Endodermal cell (in vitro differentiated cells): ENCODE data around the gene NPEPL1. TPM values are rescaled to one million over a fixed set of nuclear protein-coding genes. Genes with fewer than 3 reads are reported as not detected.

Experiments used
- DNase-seq: peaks from one replicate; pipeline ENCODE4 v3.0.0-alpha.2; 2017
- H3K27ac ChIP-seq: 2 replicates; pipeline ENCODE4 v1.5.1; 2013; ENCODE audit warnings: mild to moderate bottlenecking, low read depth, low read length, moderate library complexity
- H3K27me3 ChIP-seq: 2 replicates; pipeline ENCODE4 v1.6.1; 2013; ENCODE audit warnings: mild to moderate bottlenecking, low read length, moderate library complexity; ENCODE audit not compliant: insufficient read depth, control insufficient read depth, poor library complexity, severe bottlenecking
- H3K36me3 ChIP-seq: 2 replicates; pipeline ENCODE4 v1.7.0; 2013; ENCODE audit warnings: mild to moderate bottlenecking, low read length, moderate library complexity; ENCODE audit not compliant: control insufficient read depth, insufficient read depth
- H3K4me1 ChIP-seq: one replicate; pipeline ENCODE4 v1.7.0; 2013; ENCODE audit warnings: low read length; ENCODE audit not compliant: control insufficient read depth, insufficient read depth
- H3K4me3 ChIP-seq: 2 replicates; pipeline ENCODE4 v1.5.1; 2013; ENCODE audit warnings: mild to moderate bottlenecking, low read length, moderate library complexity
- H3K9ac ChIP-seq: 2 replicates; pipeline ENCODE4 v1.6.1; 2013; ENCODE audit warnings: mild to moderate bottlenecking, low read length, moderate library complexity; ENCODE audit not compliant: poor library complexity, severe bottlenecking; ENCODE audit errors: extremely low read depth
- H3K9me3 ChIP-seq: 2 replicates; pipeline ENCODE4 v1.6.1; 2013; ENCODE audit warnings: mild to moderate bottlenecking, low read length, moderate library complexity; ENCODE audit not compliant: control insufficient read depth
- H3K27ac Mint-ChIP-seq: 2 replicates; pipeline ENCODE4 v1.8.0; 2020; ENCODE audit warnings: mixed read lengths
- H3K27me3 Mint-ChIP-seq: 2 replicates; pipeline ENCODE4 v1.8.0; 2021; ENCODE audit warnings: mild to moderate bottlenecking, mixed read lengths; ENCODE audit not compliant: insufficient read depth
- H3K36me3 Mint-ChIP-seq: 2 replicates; pipeline ENCODE4 v1.8.0; 2020; ENCODE audit warnings: low read depth, mixed read lengths
- H3K4me1 Mint-ChIP-seq: 2 replicates; pipeline ENCODE4 v1.8.0; 2020; ENCODE audit warnings: mixed read lengths
- H3K4me3 Mint-ChIP-seq: 2 replicates; pipeline ENCODE4 v1.8.0; 2020; ENCODE audit warnings: mild to moderate bottlenecking, moderate library complexity, mixed read lengths
- H3K9me3 Mint-ChIP-seq: 2 replicates; pipeline ENCODE4 v1.8.0; 2020; ENCODE audit warnings: mild to moderate bottlenecking, mixed read lengths
- WGBS, 2 experiments: methylation state at CpG; one replicate each; pipeline versions ENCODE4 v1.1.5 to v1.1.7; 2013; ENCODE audit warnings: missing lambda C conversion rate in 2 of 2, mixed read lengths in 1 of 2; ENCODE audit not compliant: insufficient coverage in 1 of 2, insufficient read length in 1 of 2; 5-methylcytosine and 5-hydroxymethylcytosine counted together
- total RNA-seq, 2 donors: library from RNA; stranded (reverse); fragmentation: NEBNext Ultra II Directional in 1 of 2; extraction: Animal tissue kit (Norgen Biotek cat#: 25700) in 1 of 2; gene quantifications; 2 replicates in 1 of 2; 3 replicates in 1 of 2; pipeline ENCODE4 v1.2.1, GENCODE V29; 2021
- TF ChIP-seq, protein P1 (sequence below): fragments of 200-600 bp; sonication (generic); conservative IDR thresholded peaks from 2 replicates; pipeline ENCODE4 v1.5.0; 2021; ENCODE audit warnings: antibody characterized with exemption, mild to moderate bottlenecking

The NPEPL1 gene
- total RNA-seq, 2 donors from 2014 or later, result 52.9 to 72.8 TPM

GRCh38 chr20:58753267-58753921 is 60.8 kb downstream of the NPEPL1 start:
- H3K4me3 Mint-ChIP-seq, result no peak overlapping the region
- H3K36me3 Mint-ChIP-seq, result no peaks in the 10 kb centered on the region
- H3K27ac ChIP-seq, result no peak overlapping the region
- DNase-seq, result peak; percentile 67
- H3K27me3 Mint-ChIP-seq, result peaks cover 14% of the 10 kb centered on the region
- 43 to 56% methylated on average over 10 to 14 of the region's 14 CpGs for WGBS, 2 experiments
- no peak overlapping the region for H3K27ac Mint-ChIP-seq
- H3K9me3 ChIP-seq, result no peaks in the 10 kb centered on the region
- H3K36me3 ChIP-seq, result no peaks in the 10 kb centered on the region
- H3K4me1 Mint-ChIP-seq, result peaks cover 6% of the 10 kb centered on the region
- no peak overlapping the region for H3K9ac ChIP-seq
- no peaks in the 10 kb centered on the region for H3K9me3 Mint-ChIP-seq
- no peaks in the 10 kb centered on the region for H3K4me1 ChIP-seq
- H3K4me3 ChIP-seq, result no peak overlapping the region
- no peaks in the 10 kb centered on the region for H3K27me3 ChIP-seq
- TF ChIP-seq, protein P1, sequence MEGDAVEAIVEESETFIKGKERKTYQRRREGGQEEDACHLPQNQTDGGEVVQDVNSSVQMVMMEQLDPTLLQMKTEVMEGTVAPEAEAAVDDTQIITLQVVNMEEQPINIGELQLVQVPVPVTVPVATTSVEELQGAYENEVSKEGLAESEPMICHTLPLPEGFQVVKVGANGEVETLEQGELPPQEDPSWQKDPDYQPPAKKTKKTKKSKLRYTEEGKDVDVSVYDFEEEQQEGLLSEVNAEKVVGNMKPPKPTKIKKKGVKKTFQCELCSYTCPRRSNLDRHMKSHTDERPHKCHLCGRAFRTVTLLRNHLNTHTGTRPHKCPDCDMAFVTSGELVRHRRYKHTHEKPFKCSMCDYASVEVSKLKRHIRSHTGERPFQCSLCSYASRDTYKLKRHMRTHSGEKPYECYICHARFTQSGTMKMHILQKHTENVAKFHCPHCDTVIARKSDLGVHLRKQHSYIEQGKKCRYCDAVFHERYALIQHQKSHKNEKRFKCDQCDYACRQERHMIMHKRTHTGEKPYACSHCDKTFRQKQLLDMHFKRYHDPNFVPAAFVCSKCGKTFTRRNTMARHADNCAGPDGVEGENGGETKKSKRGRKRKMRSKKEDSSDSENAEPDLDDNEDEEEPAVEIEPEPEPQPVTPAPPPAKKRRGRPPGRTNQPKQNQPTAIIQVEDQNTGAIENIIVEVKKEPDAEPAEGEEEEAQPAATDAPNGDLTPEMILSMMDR, result no peak

- no peaks in the 10 kb centered on the region for H3K9me3 Mint-ChIP-seq
Measured at GRCh38 chr20:58753922-58754551, 61.4 kb downstream of the NPEPL1 start.

GRCh38 chr20:58754584-58754983 is 62.0 kb downstream of the NPEPL1 start:
- Histone ChIP-seq H3K4me3 (no peak overlapping the region), H3K4me1 (no peaks in the 10 kb centered on the region), H3K36me3 (no peaks in the 10 kb centered on the region), H3K27me3 (no peaks in the 10 kb centered on the region), H3K27ac (no peak overlapping the region), H3K9me3 (no peaks in the 10 kb centered on the region), H3K9ac (no peak overlapping the region)
- H3K4me1 Mint-ChIP-seq, result peaks cover 6% of the 10 kb centered on the region
- no peaks in the 10 kb centered on the region for H3K9me3 Mint-ChIP-seq
- WGBS, 2 experiments, result 90 to 100% methylated on average over 1 to 8 of the region's 8 CpGs
- H3K4me3 Mint-ChIP-seq, result no peak overlapping the region
- no peak for DNase-seq
- no peaks in the 10 kb centered on the region for H3K36me3 Mint-ChIP-seq
- H3K27ac Mint-ChIP-seq, result no peak overlapping the region
- peaks cover 14% of the 10 kb centered on the region for H3K27me3 Mint-ChIP-seq
- TF ChIP-seq, protein P1, result no peak

More at GRCh38 chr20:58753922-58754551, 61.4 kb downstream of the NPEPL1 start:
- H3K4me3 Mint-ChIP-seq, result no peak overlapping the region
- Histone ChIP-seq H3K4me1 (no peaks in the 10 kb centered on the region), H3K9ac (no peak overlapping the region), H3K36me3 (no peaks in the 10 kb centered on the region), H3K4me3 (no peak overlapping the region), H3K27ac (no peak overlapping the region), H3K9me3 (no peaks in the 10 kb centered on the region), H3K27me3 (no peaks in the 10 kb centered on the region)
- H3K27me3 Mint-ChIP-seq, result peaks cover 14% of the 10 kb centered on the region
- DNase-seq, result no peak
- WGBS, 2 experiments, result 80 to 86% methylated on average over 9 to 17 of the region's 17 CpGs
- TF ChIP-seq, protein P1, result no peak
- H3K27ac Mint-ChIP-seq, result no peak overlapping the region
- peaks cover 6% of the 10 kb centered on the region for H3K4me1 Mint-ChIP-seq
- H3K36me3 Mint-ChIP-seq, result no peaks in the 10 kb centered on the region
